Lower leg skin (tissue), 3 donors: ENCODE measurements around the gene CYBC1.

Experiments used
- CTCF ChIP-seq, 3 donors: fragments of 450-650 bp; IDR thresholded peaks; one replicate each; pipeline ENCODE4 v1.5.1; 2016; ENCODE audit warnings: antibody characterized with exemption in 3 of 3, mild to moderate bottlenecking in 3 of 3, moderate library complexity in 2 of 3
- POLR2A ChIP-seq, 2 donors: fragments of 450-650 bp; IDR thresholded peaks; one replicate each; pipeline ENCODE4 v1.6.1; 2016 to 2017; ENCODE audit warnings: antibody characterized with exemption in 2 of 2, mild to moderate bottlenecking in 1 of 2, moderate library complexity in 1 of 2

GRCh38 chr17:82439829-82440365, 10.7 kb downstream of the CYBC1 start:
- TF ChIP-seq POLR2A (IDR thresholded peaks at IDR 0.05): no peak
- no peak for TF ChIP-seq CTCF (IDR thresholded peaks at IDR 0.05)
